Keratinocyte (primary cell): ENCODE measurements around the gene PRKN. TPM values are rescaled to one million over a fixed set of nuclear protein-coding genes. Genes with fewer than 3 reads are reported as not detected.

Source experiments
- DNase-seq: peaks from one replicate; pipeline ENCODE4 v3.0.0-alpha.2; 2011; ENCODE audit warnings: low read depth, missing footprints, low spot score
- FAIRE-seq: peaks from 2 replicates; lab custom pipeline; 2011; peaks lifted over from hg19 to GRCh38; lab: Jason Lieb, UNC
- H2AFZ ChIP-seq: 2 replicates; pipeline ENCODE4 v1.6.0; 2012; ENCODE audit warnings: low read length, control low read depth, inconsistent platforms; ENCODE audit not compliant: control insufficient read depth
- H3K27ac ChIP-seq: 2 replicates; pipeline ENCODE4 v1.5.1; 2011; ENCODE audit warnings: low read length; ENCODE audit not compliant: control insufficient read depth, insufficient read depth
- H3K27me3 ChIP-seq: 3 replicates; pipeline ENCODE4 v1.6.0; 2011; ENCODE audit warnings: low read length; ENCODE audit not compliant: control insufficient read depth, insufficient read depth; ENCODE audit errors: extremely low read depth
- H3K36me3 ChIP-seq, 2 experiments: 2 replicates in 1 of 2; 3 replicates in 1 of 2; pipeline ENCODE4 v1.5.1; 2011; ENCODE audit warnings: low read length in 2 of 2, mild to moderate bottlenecking in 1 of 2; ENCODE audit not compliant: control insufficient read depth in 2 of 2, insufficient read depth in 2 of 2; ENCODE audit errors: extremely low read depth in 1 of 2
- H3K4me1 ChIP-seq: 3 replicates; pipeline ENCODE4 v1.5.1; 2011; ENCODE audit warnings: low read length; ENCODE audit not compliant: control insufficient read depth, insufficient read depth; ENCODE audit errors: extremely low read depth
- H3K4me2 ChIP-seq: 3 replicates; pipeline ENCODE4 v1.6.0; 2011; ENCODE audit warnings: low read depth, low read length; ENCODE audit not compliant: control insufficient read depth, insufficient read depth; ENCODE audit errors: extremely low read depth
- H3K4me3 ChIP-seq, 3 experiments: fragments of 200-600 bp in 1 of 3; sonication (generic) in 1 of 3; 2 replicates in 2 of 3; 3 replicates in 1 of 3; pipeline ENCODE4 v1.5.1; 2011 to 2016; ENCODE audit warnings: low read length in 3 of 3, mild to moderate bottlenecking in 3 of 3, control low read depth in 2 of 3, inconsistent platforms in 1 of 3, low read depth in 1 of 3, mixed read lengths in 1 of 3, mixed run types in 1 of 3, moderate library complexity in 1 of 3; ENCODE audit not compliant: control insufficient read depth in 2 of 3, insufficient read depth in 2 of 3; ENCODE audit errors: extremely low read depth in 1 of 3
- H3K79me2 ChIP-seq: 2 replicates; pipeline ENCODE4 v1.6.0; 2012; ENCODE audit warnings: low read length; ENCODE audit not compliant: control insufficient read depth, insufficient read depth
- H3K9ac ChIP-seq: 3 replicates; pipeline ENCODE4 v1.6.0; 2011; ENCODE audit warnings: low read length; ENCODE audit not compliant: control insufficient read depth, insufficient read depth; ENCODE audit errors: extremely low read depth
- H3K9me1 ChIP-seq: 3 replicates; pipeline ENCODE4 v1.6.0; 2011; ENCODE audit warnings: low read length; ENCODE audit not compliant: control insufficient read depth, insufficient read depth; ENCODE audit errors: extremely low read depth
- H3K9me3 ChIP-seq: 2 replicates; pipeline ENCODE4 v1.5.1; 2012; ENCODE audit warnings: low read depth, low read length; ENCODE audit not compliant: control insufficient read depth
- H4K20me1 ChIP-seq: 3 replicates; pipeline ENCODE4 v1.6.0; 2011; ENCODE audit warnings: low read length; ENCODE audit not compliant: control insufficient read depth, insufficient read depth; ENCODE audit errors: extremely low read depth
- EZH2 ChIP-seq: IDR thresholded peaks from one replicate; pipeline ENCODE4 v1.6.1; 2012; ENCODE audit warnings: inconsistent platforms, mild to moderate bottlenecking, low read length, moderate library complexity
- dilution Hi-C: fragments of 300-500 bp; cut with MboI; formaldehyde crosslinking; loops from one replicate; pipeline ENCODE4 v1.7.0; 2020; ENCODE audit warnings: low sequenced_read_pairs; ENCODE audit not compliant: extremely low pct_ligation_motif_present
- polyA plus RNA-seq, 5 experiments: library from polyadenylated mRNA; depleted of rRNA in 3 of 5; stranded (reverse) in 3 of 5; stranded (forward) in 1 of 5; unstranded in 1 of 5; fragments of >200 nt; gene quantifications; 1 replicate in 1 of 5; 2 replicates in 3 of 5; 3 replicates in 1 of 5; pipeline versions ENCODE4 v1.2.1 to v1.2.3, GENCODE V29; 2011 to 2012; ENCODE audit warnings: missing spikeins in 2 of 5, low read depth in 1 of 5, low replicate concordance in 1 of 5
- TF ChIP-seq, protein P1 (sequence below), 3 experiments: IDR thresholded peaks in 1 of 3; conservative IDR thresholded peaks in 1 of 3; optimal IDR thresholded peaks in 1 of 3; 2 replicates in 2 of 3; 3 replicates in 1 of 3; pipeline versions ENCODE3 to v1.5.1; 2011; ENCODE audit warnings: low read length in 3 of 3, mild to moderate bottlenecking in 3 of 3, moderate library complexity in 2 of 3, control low read depth in 1 of 3, inconsistent platforms in 1 of 3; ENCODE audit not compliant: insufficient read depth in 2 of 3; ENCODE audit errors: extremely low read depth in 1 of 3

Gene PRKN
- polyA plus RNA-seq, 1 donor (not counting 4 experiments of a cell fraction or from before 2014, with no cell fraction given): 0.67 TPM

DNA sequence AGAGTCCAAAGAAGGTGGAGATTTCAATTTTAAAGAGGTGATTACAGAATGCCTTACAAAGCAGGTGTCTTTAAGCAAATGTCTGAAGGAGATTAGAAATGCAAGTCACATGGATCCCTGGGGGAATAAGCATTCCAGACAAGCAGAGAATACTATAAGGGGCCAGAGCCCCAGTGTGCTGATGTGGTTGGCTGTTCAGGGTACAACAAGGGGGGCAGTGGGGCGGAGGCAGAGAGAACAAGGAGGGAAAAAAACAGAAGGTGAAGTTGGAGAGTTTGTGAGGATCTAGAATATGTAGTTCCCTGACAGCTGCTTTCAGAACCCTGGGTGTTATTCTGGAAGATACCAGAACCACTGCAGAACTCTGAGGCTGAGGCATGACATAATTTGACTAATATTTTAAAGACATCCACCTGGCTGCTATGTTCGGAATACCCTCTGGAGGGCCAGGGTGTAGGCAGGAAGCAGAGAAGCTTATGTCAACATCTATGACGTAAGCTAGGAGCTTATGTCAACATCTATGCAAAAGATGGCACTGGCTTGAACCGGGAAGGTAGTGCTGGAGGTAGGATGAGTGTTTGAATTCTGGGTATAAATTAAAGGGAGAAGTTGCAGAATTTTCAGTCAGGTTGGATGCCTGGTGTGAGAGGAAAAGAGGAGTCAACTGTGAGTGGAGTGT, 1177.5 kb downstream of the PRKN start:
- no peak overlapping the region for H2AFZ ChIP-seq
- no peak overlapping the region for H3K27ac ChIP-seq
- FAIRE-seq: no peak
- H3K79me2 ChIP-seq: no peaks in the 10 kb centered on the region
- TF ChIP-seq, protein P1, sequence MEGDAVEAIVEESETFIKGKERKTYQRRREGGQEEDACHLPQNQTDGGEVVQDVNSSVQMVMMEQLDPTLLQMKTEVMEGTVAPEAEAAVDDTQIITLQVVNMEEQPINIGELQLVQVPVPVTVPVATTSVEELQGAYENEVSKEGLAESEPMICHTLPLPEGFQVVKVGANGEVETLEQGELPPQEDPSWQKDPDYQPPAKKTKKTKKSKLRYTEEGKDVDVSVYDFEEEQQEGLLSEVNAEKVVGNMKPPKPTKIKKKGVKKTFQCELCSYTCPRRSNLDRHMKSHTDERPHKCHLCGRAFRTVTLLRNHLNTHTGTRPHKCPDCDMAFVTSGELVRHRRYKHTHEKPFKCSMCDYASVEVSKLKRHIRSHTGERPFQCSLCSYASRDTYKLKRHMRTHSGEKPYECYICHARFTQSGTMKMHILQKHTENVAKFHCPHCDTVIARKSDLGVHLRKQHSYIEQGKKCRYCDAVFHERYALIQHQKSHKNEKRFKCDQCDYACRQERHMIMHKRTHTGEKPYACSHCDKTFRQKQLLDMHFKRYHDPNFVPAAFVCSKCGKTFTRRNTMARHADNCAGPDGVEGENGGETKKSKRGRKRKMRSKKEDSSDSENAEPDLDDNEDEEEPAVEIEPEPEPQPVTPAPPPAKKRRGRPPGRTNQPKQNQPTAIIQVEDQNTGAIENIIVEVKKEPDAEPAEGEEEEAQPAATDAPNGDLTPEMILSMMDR (optimal IDR thresholded peaks at IDR 0.05 in 1 of 3, IDR thresholded peaks at IDR 0.05 in 1 of 3, conservative IDR thresholded peaks at IDR 0.05 in 1 of 3; ENCODE audit: extremely low read depth in 1 of 3, insufficient read depth in 2 of 3, low read length in 3 of 3): peak in 1 of 3 experiments; percentile 3
- TF ChIP-seq EZH2: no peak
- H3K9me3 ChIP-seq: no peaks in the 10 kb centered on the region
- no peak overlapping the region for H3K4me2 ChIP-seq
- H4K20me1 ChIP-seq: no peaks in the 10 kb centered on the region
- no peaks in the 10 kb centered on the region for H3K36me3 ChIP-seq
- H3K4me3 ChIP-seq: no peak overlapping the region
- no peaks in the 10 kb centered on the region for H3K9me1 ChIP-seq
- no peak overlapping the region for H3K9ac ChIP-seq
- no peaks in the 10 kb centered on the region for H3K27me3 ChIP-seq
- dilution Hi-C loops: no loop called here
- no peak for DNase-seq
- no peaks in the 10 kb centered on the region for H3K4me1 ChIP-seq

- Histone ChIP-seq H3K27me3 (no peaks in the 10 kb centered on the region), H3K4me2 (no peak overlapping the region), H4K20me1 (no peaks in the 10 kb centered on the region), H2AFZ (no peak overlapping the region), H3K4me1 (no peaks in the 10 kb centered on the region), H3K27ac (no peak overlapping the region), H3K79me2 (no peaks in the 10 kb centered on the region), H3K9ac (no peak overlapping the region), H3K9me3 (no peaks in the 10 kb centered on the region), H3K9me1 (no peaks in the 10 kb centered on the region), H3K36me3 (no peaks in the 10 kb centered on the region), H3K4me3 (no peak overlapping the region)
- dilution Hi-C loops: no loop called here
- no peak for FAIRE-seq
- TF ChIP-seq EZH2: no peak
- DNase-seq: no peak
These were observed 1178.8 kb downstream of the PRKN start for GRCh38 chr6:161548713-161549296.
